Measurements from ENCODE around the gene CRISPLD2.

- TF ChIP-seq, protein P1, sequence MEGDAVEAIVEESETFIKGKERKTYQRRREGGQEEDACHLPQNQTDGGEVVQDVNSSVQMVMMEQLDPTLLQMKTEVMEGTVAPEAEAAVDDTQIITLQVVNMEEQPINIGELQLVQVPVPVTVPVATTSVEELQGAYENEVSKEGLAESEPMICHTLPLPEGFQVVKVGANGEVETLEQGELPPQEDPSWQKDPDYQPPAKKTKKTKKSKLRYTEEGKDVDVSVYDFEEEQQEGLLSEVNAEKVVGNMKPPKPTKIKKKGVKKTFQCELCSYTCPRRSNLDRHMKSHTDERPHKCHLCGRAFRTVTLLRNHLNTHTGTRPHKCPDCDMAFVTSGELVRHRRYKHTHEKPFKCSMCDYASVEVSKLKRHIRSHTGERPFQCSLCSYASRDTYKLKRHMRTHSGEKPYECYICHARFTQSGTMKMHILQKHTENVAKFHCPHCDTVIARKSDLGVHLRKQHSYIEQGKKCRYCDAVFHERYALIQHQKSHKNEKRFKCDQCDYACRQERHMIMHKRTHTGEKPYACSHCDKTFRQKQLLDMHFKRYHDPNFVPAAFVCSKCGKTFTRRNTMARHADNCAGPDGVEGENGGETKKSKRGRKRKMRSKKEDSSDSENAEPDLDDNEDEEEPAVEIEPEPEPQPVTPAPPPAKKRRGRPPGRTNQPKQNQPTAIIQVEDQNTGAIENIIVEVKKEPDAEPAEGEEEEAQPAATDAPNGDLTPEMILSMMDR (IDR thresholded peaks at IDR 0.05; ENCODE audit: low read length): no peak
- TF ChIP-seq EZH2 (optimal IDR thresholded peaks at IDR 0.05; ENCODE audit: low read depth, low read length): no peak
Measured at GRCh38 chr16:84942786-84943185, 123.0 kb downstream of the CRISPLD2 start.
